Measurements from ENCODE around the gene GOLGA3.
"Not testable (repeated sequence)": the region's sequence is repeated elsewhere in the genome, so short reads cannot be mapped to it uniquely, and the experiment has no call there.

The GOLGA3 gene

DNA sequence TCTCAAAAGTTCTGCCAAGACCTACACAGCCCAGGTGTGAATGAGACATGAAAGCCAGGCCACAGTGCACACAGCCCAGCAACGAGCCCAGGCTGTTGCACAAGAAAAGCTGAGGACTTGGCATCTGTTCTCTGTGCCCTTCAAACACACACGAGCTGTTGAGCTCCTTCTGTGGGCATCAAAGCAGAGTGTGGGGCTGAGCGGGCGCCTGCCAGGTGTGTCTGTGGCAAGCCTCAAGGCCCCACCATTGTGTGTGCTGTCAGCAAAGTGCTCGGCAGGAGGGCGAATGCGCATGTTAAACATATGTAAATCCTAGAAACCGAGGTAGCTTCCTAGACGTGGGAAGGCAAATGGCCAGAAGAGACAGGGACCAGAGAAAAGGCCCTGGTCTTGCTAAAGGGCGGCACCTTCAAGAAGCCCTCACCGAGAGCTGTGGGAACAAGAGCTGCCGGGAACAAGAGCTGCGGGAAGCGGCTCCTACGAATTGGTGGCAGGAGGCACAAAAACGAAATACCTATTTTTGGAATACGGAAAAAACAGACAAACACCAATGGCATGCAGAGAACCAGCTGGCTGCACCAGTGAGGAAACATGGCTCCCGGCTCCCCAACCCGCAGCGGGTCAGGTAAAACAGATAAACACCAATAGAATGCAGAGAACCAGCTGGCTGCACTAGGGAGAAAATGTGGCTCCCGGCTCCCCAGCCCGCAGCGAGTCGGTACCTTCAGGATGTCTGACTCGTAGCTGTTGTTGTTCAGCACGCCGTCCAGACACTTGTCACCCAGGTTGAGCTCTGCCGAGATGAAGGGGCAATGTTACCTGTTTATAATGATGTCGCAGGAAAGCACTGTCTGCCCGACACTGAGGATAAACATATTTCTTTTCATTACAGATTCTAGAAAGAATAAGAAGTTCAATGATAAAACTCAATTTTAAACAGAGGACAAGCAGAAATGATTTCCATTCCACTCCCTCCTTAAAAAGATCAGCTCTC is 19.0 kb upstream of the GOLGA3 start:
- Mint-ChIP-seq H3K4me3 (no peak overlapping the region), H3K36me3 (ENCODE audit: low read depth) (peaks cover 36% of the 10 kb centered on the region), H3K27me3 (ENCODE audit: low read depth, poor library complexity) (no peaks in the 10 kb centered on the region), H3K9me3 (no peaks in the 10 kb centered on the region), H3K4me1 (peaks cover 3% of the 10 kb centered on the region), H3K27ac (no peak overlapping the region)
- no peak for DNase-seq
- TF ChIP-seq, protein P1, sequence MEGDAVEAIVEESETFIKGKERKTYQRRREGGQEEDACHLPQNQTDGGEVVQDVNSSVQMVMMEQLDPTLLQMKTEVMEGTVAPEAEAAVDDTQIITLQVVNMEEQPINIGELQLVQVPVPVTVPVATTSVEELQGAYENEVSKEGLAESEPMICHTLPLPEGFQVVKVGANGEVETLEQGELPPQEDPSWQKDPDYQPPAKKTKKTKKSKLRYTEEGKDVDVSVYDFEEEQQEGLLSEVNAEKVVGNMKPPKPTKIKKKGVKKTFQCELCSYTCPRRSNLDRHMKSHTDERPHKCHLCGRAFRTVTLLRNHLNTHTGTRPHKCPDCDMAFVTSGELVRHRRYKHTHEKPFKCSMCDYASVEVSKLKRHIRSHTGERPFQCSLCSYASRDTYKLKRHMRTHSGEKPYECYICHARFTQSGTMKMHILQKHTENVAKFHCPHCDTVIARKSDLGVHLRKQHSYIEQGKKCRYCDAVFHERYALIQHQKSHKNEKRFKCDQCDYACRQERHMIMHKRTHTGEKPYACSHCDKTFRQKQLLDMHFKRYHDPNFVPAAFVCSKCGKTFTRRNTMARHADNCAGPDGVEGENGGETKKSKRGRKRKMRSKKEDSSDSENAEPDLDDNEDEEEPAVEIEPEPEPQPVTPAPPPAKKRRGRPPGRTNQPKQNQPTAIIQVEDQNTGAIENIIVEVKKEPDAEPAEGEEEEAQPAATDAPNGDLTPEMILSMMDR (IDR thresholded peaks at IDR 0.05) = no peak

DNA sequence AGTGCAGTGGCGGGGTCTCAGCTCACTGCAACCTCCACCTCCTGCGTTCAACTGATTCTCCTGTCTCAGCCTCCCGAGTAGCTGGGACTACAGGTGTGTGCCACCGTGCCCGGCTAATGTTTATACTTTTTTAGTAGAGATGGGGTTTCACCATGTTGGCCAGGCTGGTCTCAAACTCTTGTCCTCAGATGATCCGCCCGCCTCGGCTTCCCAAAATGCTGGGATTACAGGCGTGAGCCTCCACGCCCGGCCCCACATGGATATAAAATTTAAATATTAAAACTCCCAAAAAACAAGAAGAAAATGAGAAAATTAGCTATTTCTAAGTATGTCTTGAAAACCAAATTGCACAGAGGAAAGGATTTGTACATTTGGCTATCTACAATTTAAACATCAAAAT is 16.0 kb upstream of the GOLGA3 start:
- H3K4me3 Mint-ChIP-seq; DNase-seq; H3K27me3 Mint-ChIP-seq (ENCODE audit: low read depth, poor library complexity); H3K9me3 Mint-ChIP-seq; H3K4me1 Mint-ChIP-seq; H3K27ac Mint-ChIP-seq: not testable (repeated sequence)
- H3K36me3 Mint-ChIP-seq (ENCODE audit: low read depth) = peaks cover 45% of the 10 kb centered on the region

GRCh38 chr12:132842449-132843045 is 13.9 kb upstream of the GOLGA3 start:
- Mint-ChIP-seq H3K4me1 (peaks cover 15% of the 10 kb centered on the region), H3K36me3 (ENCODE audit: low read depth) (peaks cover 37% of the 10 kb centered on the region), H3K4me3 (no peak overlapping the region), H3K27ac (peak overlapping the region; percentile 81), H3K27me3 (ENCODE audit: low read depth, poor library complexity) (no peaks in the 10 kb centered on the region), H3K9me3 (no peaks in the 10 kb centered on the region)
- DNase-seq = no peak
- TF ChIP-seq, protein P1 (IDR thresholded peaks at IDR 0.05) = no peak

GRCh38 chr12:132841151-132841550 is 12.5 kb upstream of the GOLGA3 start:
- Mint-ChIP-seq H3K27me3 (ENCODE audit: low read depth, poor library complexity) (no peaks in the 10 kb centered on the region), H3K9me3 (no peaks in the 10 kb centered on the region), H3K36me3 (ENCODE audit: low read depth) (peaks cover 31% of the 10 kb centered on the region), H3K27ac (no peak overlapping the region), H3K4me3 (no peak overlapping the region), H3K4me1 (peaks cover 23% of the 10 kb centered on the region)
- TF ChIP-seq, protein P1 (IDR thresholded peaks at IDR 0.05) = no peak
- DNase-seq = no peak

- H3K27me3 Mint-ChIP-seq (ENCODE audit: low read depth, poor library complexity) = no peaks in the 10 kb centered on the region
- H3K36me3 Mint-ChIP-seq (ENCODE audit: low read depth) = peaks cover 25% of the 10 kb centered on the region
- H3K4me3 Mint-ChIP-seq = no peak overlapping the region
- no peak overlapping the region for H3K27ac Mint-ChIP-seq
- TF ChIP-seq, protein P1 (IDR thresholded peaks at IDR 0.05) = no peak
- no peaks in the 10 kb centered on the region for H3K9me3 Mint-ChIP-seq
- peaks cover 23% of the 10 kb centered on the region for H3K4me1 Mint-ChIP-seq
- no peak for DNase-seq
These were observed 11.9 kb upstream of the GOLGA3 start for GRCh38 chr12:132840536-132840935.

- TF ChIP-seq, protein P1 (IDR thresholded peaks at IDR 0.05) = no peak
- Mint-ChIP-seq H3K4me3 (no peak overlapping the region), H3K36me3 (ENCODE audit: low read depth) (peaks cover 23% of the 10 kb centered on the region), H3K4me1 (peaks cover 23% of the 10 kb centered on the region), H3K27ac (no peak overlapping the region), H3K9me3 (no peaks in the 10 kb centered on the region), H3K27me3 (ENCODE audit: low read depth, poor library complexity) (peaks cover 3% of the 10 kb centered on the region)
- DNase-seq = no peak
These were observed 11.0 kb upstream of the GOLGA3 start for GRCh38 chr12:132839558-132840235.
